ENCODE results near the gene ADH6.
"Not testable (repeated sequence)": the region's sequence is repeated elsewhere in the genome, so short reads cannot be mapped to it uniquely, and the experiment has no call there.

Gene ADH6

GRCh38 chr4:99219072-99219471 lies at the start of gene ADH6:
Gene ADH6, minus strand, starts transcription at chr4:99219246. Its CDS starts 94 bp downstream, at chr4:99219152.
- DNase-seq (ENCODE audit: low read depth in 2 of 3, low spot score in 2 of 3) = no peak

GRCh38 chr4:99264927-99265326 lies 45.9 kb upstream of the ADH6 start:
- DNase-seq (ENCODE audit: low read depth in 2 of 3, low spot score in 2 of 3) = no peak

- DNase-seq (ENCODE audit: low read depth in 2 of 3, low spot score in 2 of 3) = no peak
These were observed 33.7 kb upstream of the ADH6 start for GRCh38 chr4:99252746-99253145.

- DNase-seq (ENCODE audit: low read depth in 2 of 3, low spot score in 2 of 3) = no peak
These were observed 29.7 kb upstream of the ADH6 start for GRCh38 chr4:99248714-99249113.

GRCh38 chr4:99235955-99236354 lies 16.9 kb upstream of the ADH6 start:
- no peak for DNase-seq (ENCODE audit: low read depth in 2 of 3, low spot score in 2 of 3)

- no peak for DNase-seq (ENCODE audit: low read depth in 2 of 3, low spot score in 2 of 3)
These were observed 15.4 kb upstream of the ADH6 start for GRCh38 chr4:99234331-99235010.

- not testable (repeated sequence) for DNase-seq (ENCODE audit: low read depth in 2 of 3, low spot score in 2 of 3)
These were observed 14.4 kb upstream of the ADH6 start for GRCh38 chr4:99233397-99233796.

- not testable (repeated sequence) for DNase-seq (ENCODE audit: low read depth in 2 of 3, low spot score in 2 of 3)
These were observed 9.7 kb upstream of the ADH6 start for GRCh38 chr4:99228706-99229105.

GRCh38 chr4:99227646-99228045 lies 8.6 kb upstream of the ADH6 start:
- not testable (repeated sequence) for DNase-seq (ENCODE audit: low read depth in 2 of 3, low spot score in 2 of 3)

GRCh38 chr4:99221980-99222379 lies 2.9 kb upstream of the ADH6 start:
- DNase-seq (ENCODE audit: low read depth in 2 of 3, low spot score in 2 of 3) = no peak

- DNase-seq (ENCODE audit: low read depth in 2 of 3, low spot score in 2 of 3) = no peak
These were observed 433 bp upstream of the ADH6 start for GRCh38 chr4:99219479-99219878.

- DNase-seq (ENCODE audit: low read depth in 2 of 3, low spot score in 2 of 3) = no peak
These were observed 3.5 kb downstream of the ADH6 start for GRCh38 chr4:99215521-99215920.

GRCh38 chr4:99210789-99211188 lies 8.3 kb downstream of the ADH6 start:
- no peak for DNase-seq (ENCODE audit: low read depth in 2 of 3, low spot score in 2 of 3)

- DNase-seq (ENCODE audit: low read depth in 2 of 3, low spot score in 2 of 3) = no peak
These were observed 9.4 kb downstream of the ADH6 start for GRCh38 chr4:99209671-99210070.

GRCh38 chr4:99208719-99209075 lies 10.3 kb downstream of the ADH6 start:
- DNase-seq (ENCODE audit: low read depth in 2 of 3, low spot score in 2 of 3) = no peak

GRCh38 chr4:99207911-99208718 lies 10.9 kb downstream of the ADH6 start:
- no peak for DNase-seq (ENCODE audit: low read depth in 2 of 3, low spot score in 2 of 3)

GRCh38 chr4:99207069-99207743 lies 11.8 kb downstream of the ADH6 start:
- DNase-seq (ENCODE audit: low read depth in 2 of 3, low spot score in 2 of 3) = no peak

- no peak for DNase-seq (ENCODE audit: low read depth in 2 of 3, low spot score in 2 of 3)
These were observed 13.7 kb downstream of the ADH6 start for GRCh38 chr4:99205153-99205979.

GRCh38 chr4:99202536-99202935 lies 16.5 kb downstream of the ADH6 start:
- DNase-seq (ENCODE audit: low read depth in 2 of 3, low spot score in 2 of 3) = no peak

- no peak for DNase-seq (ENCODE audit: low read depth in 2 of 3, low spot score in 2 of 3)
These were observed 17.0 kb downstream of the ADH6 start for GRCh38 chr4:99202094-99202493.

GRCh38 chr4:99201690-99202089 lies 17.4 kb downstream of the ADH6 start:
- DNase-seq (ENCODE audit: low read depth in 2 of 3, low spot score in 2 of 3) = no peak
